Keratinocyte (primary cell): ENCODE data around the gene YWHAQ. TPM values are rescaled to one million over a fixed set of nuclear protein-coding genes. Genes with fewer than 3 reads are reported as not detected.

ENCODE experiments used
- DNase-seq: peaks from one replicate; pipeline ENCODE4 v3.0.0-alpha.2; 2011; ENCODE audit warnings: low read depth, missing footprints, low spot score
- FAIRE-seq: peaks from 2 replicates; lab custom pipeline; 2011; peaks lifted over from hg19 to GRCh38; lab: Jason Lieb, UNC
- H2AFZ ChIP-seq: 2 replicates; pipeline ENCODE4 v1.6.0; 2012; ENCODE audit warnings: low read length, control low read depth, inconsistent platforms; ENCODE audit not compliant: control insufficient read depth
- H3K27ac ChIP-seq: 2 replicates; pipeline ENCODE4 v1.5.1; 2011; ENCODE audit warnings: low read length; ENCODE audit not compliant: control insufficient read depth, insufficient read depth
- H3K27me3 ChIP-seq: 3 replicates; pipeline ENCODE4 v1.6.0; 2011; ENCODE audit warnings: low read length; ENCODE audit not compliant: control insufficient read depth, insufficient read depth; ENCODE audit errors: extremely low read depth
- H3K36me3 ChIP-seq, 2 experiments: 2 replicates in 1 of 2; 3 replicates in 1 of 2; pipeline ENCODE4 v1.5.1; 2011; ENCODE audit warnings: low read length in 2 of 2, mild to moderate bottlenecking in 1 of 2; ENCODE audit not compliant: control insufficient read depth in 2 of 2, insufficient read depth in 2 of 2; ENCODE audit errors: extremely low read depth in 1 of 2
- H3K4me1 ChIP-seq: 3 replicates; pipeline ENCODE4 v1.5.1; 2011; ENCODE audit warnings: low read length; ENCODE audit not compliant: control insufficient read depth, insufficient read depth; ENCODE audit errors: extremely low read depth
- H3K4me2 ChIP-seq: 3 replicates; pipeline ENCODE4 v1.6.0; 2011; ENCODE audit warnings: low read depth, low read length; ENCODE audit not compliant: control insufficient read depth, insufficient read depth; ENCODE audit errors: extremely low read depth
- H3K4me3 ChIP-seq, 3 experiments: fragments of 200-600 bp in 1 of 3; sonication (generic) in 1 of 3; 2 replicates in 2 of 3; 3 replicates in 1 of 3; pipeline ENCODE4 v1.5.1; 2011 to 2016; ENCODE audit warnings: low read length in 3 of 3, mild to moderate bottlenecking in 3 of 3, control low read depth in 2 of 3, inconsistent platforms in 1 of 3, low read depth in 1 of 3, mixed read lengths in 1 of 3, mixed run types in 1 of 3, moderate library complexity in 1 of 3; ENCODE audit not compliant: control insufficient read depth in 2 of 3, insufficient read depth in 2 of 3; ENCODE audit errors: extremely low read depth in 1 of 3
- H3K79me2 ChIP-seq: 2 replicates; pipeline ENCODE4 v1.6.0; 2012; ENCODE audit warnings: low read length; ENCODE audit not compliant: control insufficient read depth, insufficient read depth
- H3K9ac ChIP-seq: 3 replicates; pipeline ENCODE4 v1.6.0; 2011; ENCODE audit warnings: low read length; ENCODE audit not compliant: control insufficient read depth, insufficient read depth; ENCODE audit errors: extremely low read depth
- H3K9me1 ChIP-seq: 3 replicates; pipeline ENCODE4 v1.6.0; 2011; ENCODE audit warnings: low read length; ENCODE audit not compliant: control insufficient read depth, insufficient read depth; ENCODE audit errors: extremely low read depth
- H3K9me3 ChIP-seq: 2 replicates; pipeline ENCODE4 v1.5.1; 2012; ENCODE audit warnings: low read depth, low read length; ENCODE audit not compliant: control insufficient read depth
- H4K20me1 ChIP-seq: 3 replicates; pipeline ENCODE4 v1.6.0; 2011; ENCODE audit warnings: low read length; ENCODE audit not compliant: control insufficient read depth, insufficient read depth; ENCODE audit errors: extremely low read depth
- CTCF ChIP-seq, 3 experiments: IDR thresholded peaks in 1 of 3; conservative IDR thresholded peaks in 1 of 3; optimal IDR thresholded peaks in 1 of 3; 2 replicates in 2 of 3; 3 replicates in 1 of 3; pipeline versions ENCODE3 to v1.5.1; 2011; ENCODE audit warnings: low read length in 3 of 3, mild to moderate bottlenecking in 3 of 3, moderate library complexity in 2 of 3, control low read depth in 1 of 3, inconsistent platforms in 1 of 3; ENCODE audit not compliant: insufficient read depth in 2 of 3; ENCODE audit errors: extremely low read depth in 1 of 3
- EZH2 ChIP-seq: IDR thresholded peaks from one replicate; pipeline ENCODE4 v1.6.1; 2012; ENCODE audit warnings: inconsistent platforms, mild to moderate bottlenecking, low read length, moderate library complexity
- dilution Hi-C: fragments of 300-500 bp; cut with MboI; formaldehyde crosslinking; loops from one replicate; pipeline ENCODE4 v1.7.0; 2020; ENCODE audit warnings: low sequenced_read_pairs; ENCODE audit not compliant: extremely low pct_ligation_motif_present
- polyA plus RNA-seq, 5 experiments: library from polyadenylated mRNA; depleted of rRNA in 3 of 5; stranded (reverse) in 3 of 5; stranded (forward) in 1 of 5; unstranded in 1 of 5; fragments of >200 nt; gene quantifications; 1 replicate in 1 of 5; 2 replicates in 3 of 5; 3 replicates in 1 of 5; pipeline versions ENCODE4 v1.2.1 to v1.2.3, GENCODE V29; 2011 to 2012; ENCODE audit warnings: missing spikeins in 2 of 5, low read depth in 1 of 5, low replicate concordance in 1 of 5

YWHAQ gene
- polyA plus RNA-seq, 1 donor (not counting 4 experiments of a cell fraction or from before 2014, with no cell fraction given) = 593 TPM

- no peaks in the 10 kb centered on the region for H3K9me3 ChIP-seq
- H4K20me1 ChIP-seq = peaks cover 8% of the 10 kb centered on the region
- TF ChIP-seq CTCF (optimal IDR thresholded peaks at IDR 0.05 in 1 of 3, IDR thresholded peaks at IDR 0.05 in 1 of 3, conservative IDR thresholded peaks at IDR 0.05 in 1 of 3; ENCODE audit: extremely low read depth in 1 of 3, insufficient read depth in 2 of 3, low read length in 3 of 3) = no peak
- TF ChIP-seq EZH2 = no peak
- H3K9me1 ChIP-seq = peaks cover 4% of the 10 kb centered on the region
- no peak overlapping the region for H3K4me3 ChIP-seq
- no peak overlapping the region for H3K27ac ChIP-seq
- peaks cover 18% of the 10 kb centered on the region for H3K4me1 ChIP-seq
- H2AFZ ChIP-seq = no peak overlapping the region
- dilution Hi-C loops = no loop called here
- H3K4me2 ChIP-seq = no peak overlapping the region
- FAIRE-seq = no peak
- H3K36me3 ChIP-seq = peaks cover 0 to 7% of the 10 kb centered on the region in 2 experiments
- H3K79me2 ChIP-seq = peaks cover 79% of the 10 kb centered on the region
- H3K9ac ChIP-seq = no peak overlapping the region
- no peak for DNase-seq
- no peaks in the 10 kb centered on the region for H3K27me3 ChIP-seq
Observed at GRCh38 chr2:9545502-9545901, 85.3 kb downstream of the YWHAQ start.

- Histone ChIP-seq H3K79me2 (peaks cover 60% of the 10 kb centered on the region), H3K27ac (no peak overlapping the region), H4K20me1 (peaks cover 5% of the 10 kb centered on the region), H2AFZ (no peak overlapping the region), H3K36me3 (peaks cover 0 to 3% of the 10 kb centered on the region in 2 experiments), H3K27me3 (no peaks in the 10 kb centered on the region), H3K9ac (no peak overlapping the region), H3K9me3 (no peaks in the 10 kb centered on the region), H3K4me3 (no peak overlapping the region), H3K4me2 (no peak overlapping the region), H3K9me1 (peaks cover 2% of the 10 kb centered on the region), H3K4me1 (peaks cover 15% of the 10 kb centered on the region)
- no peak for TF ChIP-seq CTCF (optimal IDR thresholded peaks at IDR 0.05 in 1 of 3, IDR thresholded peaks at IDR 0.05 in 1 of 3, conservative IDR thresholded peaks at IDR 0.05 in 1 of 3; ENCODE audit: extremely low read depth in 1 of 3, insufficient read depth in 2 of 3, low read length in 3 of 3)
- FAIRE-seq (no peak), DNase-seq (no peak)
- dilution Hi-C loops = no loop called here
Observed at GRCh38 chr2:9543557-9543956, 87.2 kb downstream of the YWHAQ start.
